ENCODE measurements around the gene SHC3.

- TF ChIP-seq CTCF (IDR thresholded peaks at IDR 0.05) (no peak), POLR2AphosphoS5 (IDR thresholded peaks at IDR 0.05) (no peak)
Observed at GRCh38 chr9:89051421-89052025, 127.1 kb downstream of the SHC3 start.

Measured in gastroesophageal sphincter (tissue), 3 donors.